HL-60 (cell line): Measurements from ENCODE around the gene CEP350.
A peak's percentile ranks its signal among the peaks of the same experiment; 100 is the strongest.

Experiments
- DNase-seq, 2 experiments: peaks; one replicate each; pipeline ENCODE4 v3.0.0-alpha.2; 2010 to 2020; ENCODE audit warnings: low read depth in 1 of 2, low spot score in 1 of 2
- H3K27ac ChIP-seq: fragments of 250-450 bp; sonication (Bioruptor Pico); replicated peaks from 2 replicates; pipeline ENCODE4 v1.5.1; 2020; ENCODE audit warnings: mild to moderate bottlenecking, moderate library complexity
- H3K27me3 ChIP-seq: fragments of 250-450 bp; sonication (Bioruptor Pico); 2 replicates; pipeline ENCODE4 v1.5.1; 2021; ENCODE audit warnings: mild to moderate bottlenecking, moderate library complexity; ENCODE audit not compliant: insufficient read depth, poor library complexity, severe bottlenecking
- H3K4me3 ChIP-seq: replicated peaks from 2 replicates; pipeline ENCODE4 v1.5.1; 2011; ENCODE audit warnings: mild to moderate bottlenecking, control low read depth, low read length; ENCODE audit not compliant: insufficient read depth
- CTCF ChIP-seq: IDR thresholded peaks from one replicate; pipeline ENCODE4 v1.5.1; 2011; ENCODE audit warnings: low read length, control low read depth, inconsistent platforms; ENCODE audit not compliant: insufficient read depth
- GABPA ChIP-seq: IDR thresholded peaks from 2 replicates; pipeline ENCODE4 v1.6.1; 2012; ENCODE audit warnings: low read depth
- POLR2AphosphoS5 ChIP-seq: IDR thresholded peaks from 2 replicates; pipeline ENCODE4 v1.6.1; 2012; ENCODE audit warnings: low read depth
- REST ChIP-seq: IDR thresholded peaks from 2 replicates; pipeline ENCODE4 v1.6.1; 2012; ENCODE audit warnings: low read depth; ENCODE audit not compliant: insufficient replicate concordance
- SPI1 ChIP-seq: IDR thresholded peaks from 2 replicates; pipeline ENCODE4 v1.6.1; 2012; ENCODE audit warnings: low read depth, mild to moderate bottlenecking, borderline replicate concordance

CEP350 gene

DNA sequence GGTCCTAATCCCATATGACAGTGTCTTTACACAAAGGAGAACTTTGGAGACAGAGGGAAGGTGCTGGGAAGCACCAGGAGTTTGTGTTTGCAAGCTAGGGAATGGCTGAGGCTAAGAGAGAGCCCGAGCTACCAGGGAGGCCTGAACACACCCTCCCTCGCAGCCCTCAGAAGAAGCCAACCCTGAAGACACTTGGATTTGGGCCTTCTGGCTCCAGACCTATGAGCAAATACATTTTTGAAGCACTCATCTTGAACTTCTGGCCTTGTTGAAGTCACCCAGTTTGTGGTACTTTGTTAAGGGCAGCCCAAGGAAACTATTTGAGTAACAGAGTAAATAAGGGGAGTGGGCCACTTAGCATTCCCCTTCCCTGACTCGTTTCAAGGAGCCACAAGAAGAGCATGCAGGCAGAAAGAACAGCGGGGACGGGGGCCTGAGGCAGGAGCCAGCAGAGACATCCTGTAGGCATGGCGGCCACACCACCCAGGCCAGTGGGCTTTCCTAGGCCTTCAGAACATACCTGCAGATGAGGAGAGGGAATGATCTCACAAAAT, 186.8 kb downstream of the CEP350 start:
- Histone ChIP-seq H3K4me3 (no peak overlapping the region), H3K27me3 (no peaks in the 10 kb centered on the region), H3K27ac (no peak overlapping the region)
- DNase-seq, result no peak
- TF ChIP-seq SPI1, result no peak

DNA sequence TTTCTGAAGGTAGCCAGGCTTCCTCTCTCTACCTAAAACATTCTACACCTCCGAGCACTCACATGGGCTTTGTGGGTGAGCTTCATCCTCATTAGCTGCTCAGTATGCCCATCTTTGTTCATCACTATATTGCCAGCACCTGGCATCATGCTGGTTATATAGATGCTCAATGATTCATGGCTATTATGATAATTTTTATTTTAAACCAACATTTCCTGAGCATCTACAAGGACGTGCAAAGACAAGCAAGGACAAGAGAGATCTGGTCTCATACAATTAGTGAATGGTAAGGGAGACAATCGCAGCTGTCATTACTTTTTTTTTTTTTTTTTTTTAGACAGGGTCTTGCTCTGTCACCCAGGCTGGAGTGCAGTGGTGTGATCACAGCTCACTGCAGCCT, 188.7 kb downstream of the CEP350 start:
- H3K4me3 ChIP-seq, result no peak overlapping the region
- DNase-seq, result no peak

DNA sequence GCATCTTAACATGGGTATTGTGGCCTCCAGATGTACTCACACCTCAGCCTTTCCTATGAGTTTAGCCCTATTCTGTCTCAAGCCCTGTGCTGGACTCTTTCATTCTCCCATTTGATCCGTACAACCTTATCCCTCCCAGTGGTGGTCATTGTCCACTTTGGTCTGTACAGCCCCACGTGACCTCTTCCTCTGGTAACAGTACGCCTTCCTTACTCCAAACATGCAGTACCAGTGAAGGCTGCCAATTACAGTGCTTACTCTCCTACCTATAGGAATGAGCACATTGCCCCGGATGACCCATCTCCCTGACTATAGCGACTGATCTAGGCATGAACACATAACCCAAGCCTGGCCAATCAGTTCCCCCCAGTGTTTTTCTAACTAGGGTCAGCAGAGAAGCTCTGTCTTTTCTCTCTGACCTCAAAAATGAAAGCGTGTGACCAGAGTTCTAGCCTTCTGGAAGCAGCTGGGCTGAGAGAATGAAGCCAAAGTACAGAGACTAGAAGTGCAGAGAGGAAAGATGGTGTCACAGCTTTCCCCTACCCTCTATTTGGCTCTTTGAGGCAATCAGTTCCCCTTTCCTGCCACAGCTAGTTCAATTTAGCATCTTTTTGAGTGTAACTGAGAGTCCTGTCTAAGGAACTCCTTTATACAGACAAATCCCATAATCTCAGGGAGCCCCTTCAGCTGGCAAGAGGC, 190.2 kb downstream of the CEP350 start:
- TF ChIP-seq SPI1, result peak; percentile 38; the same call in 1 of the 2 replicates
- no peak for TF ChIP-seq GABPA
- no peak for DNase-seq
- Histone ChIP-seq H3K27me3 (no peaks in the 10 kb centered on the region), H3K4me3 (no peak overlapping the region), H3K27ac (no peak overlapping the region)

More for the DNA sequence above, 188.7 kb downstream of the CEP350 start:
- TF ChIP-seq CTCF (no peak), SPI1 (no peak), POLR2AphosphoS5 (no peak), REST (no peak), GABPA (no peak)
- Histone ChIP-seq H3K27ac (no peak overlapping the region), H3K27me3 (no peaks in the 10 kb centered on the region)

DNA sequence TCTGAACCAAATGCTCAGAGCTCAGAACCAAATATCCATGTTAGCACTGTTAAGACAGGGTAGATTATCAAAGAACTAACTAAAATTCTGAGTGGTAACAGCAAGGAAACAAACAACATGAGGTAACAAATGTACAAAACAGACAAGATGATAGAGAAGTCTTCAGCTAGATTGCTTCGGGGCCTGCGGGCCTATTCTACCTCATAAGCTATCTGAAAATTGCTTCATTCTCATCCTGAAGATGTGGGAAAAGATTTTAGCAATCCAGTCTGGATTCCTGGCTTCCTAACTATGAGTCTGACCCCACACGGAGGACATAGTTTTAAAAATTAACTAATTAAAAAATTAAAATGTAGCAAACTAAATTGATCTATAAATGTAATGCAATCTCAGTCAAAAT, 190.8 kb downstream of the CEP350 start:
- Histone ChIP-seq H3K27me3 (no peaks in the 10 kb centered on the region), H3K4me3 (no peak overlapping the region), H3K27ac (no peak overlapping the region)
- no peak for TF ChIP-seq POLR2AphosphoS5
- TF ChIP-seq SPI1, result no peak
- no peak for TF ChIP-seq GABPA
- no peak for TF ChIP-seq CTCF
- TF ChIP-seq REST, result no peak
- DNase-seq, result no peak

DNA sequence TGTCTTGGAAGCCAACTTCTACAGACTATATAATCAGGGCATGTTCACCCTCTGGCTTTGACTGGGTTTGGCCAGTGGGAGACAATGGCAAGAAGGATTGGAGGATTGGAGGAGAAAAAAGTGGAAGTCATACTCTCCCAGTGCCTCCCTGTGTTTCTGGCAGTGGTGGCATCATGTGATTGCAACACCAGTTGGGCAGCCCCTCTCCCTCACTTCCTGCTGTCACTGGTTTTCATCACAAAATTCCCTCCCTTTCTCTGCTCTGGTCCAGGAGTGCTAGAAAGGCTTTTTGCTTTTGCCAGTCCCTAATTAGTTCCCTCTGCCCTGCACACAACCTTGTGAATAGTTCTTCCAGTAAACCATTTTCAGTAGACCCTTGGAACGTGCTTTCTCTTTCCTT, 196.4 kb downstream of the CEP350 start:
- no peak overlapping the region for H3K4me3 ChIP-seq
- TF ChIP-seq POLR2AphosphoS5, result peak; percentile 53; the same call in 1 of the 2 replicates
- peak; percentile 74; the same call in 1 of the 2 replicates for TF ChIP-seq SPI1
- no peak for TF ChIP-seq GABPA
- no peaks in the 10 kb centered on the region for H3K27me3 ChIP-seq
- peak in 1 of 2 experiments; percentile 85 for DNase-seq
- peak overlapping the region; percentile 47 for H3K27ac ChIP-seq
